Ovary (tissue), 3 donors: ENCODE results near the gene ATXN1.

Experiments
- EP300 ChIP-seq: sonication (generic); formaldehyde crosslinking; IDR thresholded peaks from one replicate; pipeline ENCODE4 v1.6.1; 2017; ENCODE audit warnings: antibody characterized with exemption
- POLR2A ChIP-seq: fragments of 450-650 bp; IDR thresholded peaks from one replicate; pipeline ENCODE4 v1.6.1; 2017; ENCODE audit warnings: antibody characterized with exemption, mild to moderate bottlenecking, moderate library complexity
- TF ChIP-seq, protein P1 (sequence below), 3 donors: fragments of 450-650 bp in 2 of 3; fragments of 200-600 bp in 1 of 3; IDR thresholded peaks; one replicate each; pipeline versions ENCODE4 v1.5.1 to v1.8.0; 2016 to 2022; ENCODE audit warnings: antibody characterized with exemption in 3 of 3, mild to moderate bottlenecking in 1 of 3
- donor health status: DM: no; HTN: no; CAD: no.

DNA sequence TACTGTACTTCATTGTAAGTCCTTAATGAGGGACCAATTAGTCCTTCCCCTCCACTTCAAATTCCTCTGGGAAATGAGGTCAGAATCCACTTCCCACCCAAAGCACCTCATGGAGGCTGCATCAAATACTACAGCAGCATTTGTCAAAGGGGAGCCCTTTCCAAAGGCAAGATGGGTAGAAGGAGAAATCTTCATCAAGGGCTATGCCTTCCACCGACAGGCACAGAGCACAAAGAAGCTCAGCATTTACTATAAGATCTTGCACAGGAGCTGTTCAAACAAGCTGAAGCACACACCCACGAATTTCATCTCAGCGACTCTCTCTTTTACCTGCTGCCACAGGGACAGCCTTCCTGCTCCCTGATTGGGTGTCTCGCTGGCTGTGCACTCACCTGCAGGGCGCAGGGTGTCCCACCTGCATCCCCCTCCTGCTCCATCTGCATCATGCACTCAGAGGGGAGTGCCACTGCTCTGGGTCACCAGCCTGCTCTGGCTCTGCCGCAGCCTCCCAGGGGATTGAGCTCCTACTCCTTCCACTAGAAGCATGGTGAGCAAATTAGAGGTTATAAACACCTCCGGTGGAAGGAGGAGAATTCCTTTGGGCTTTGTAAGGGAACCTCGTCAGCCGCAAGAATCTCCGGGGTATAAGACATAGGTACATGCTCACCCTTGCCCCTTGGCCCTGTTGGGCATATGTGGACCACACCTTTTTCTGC is 164.5 kb downstream of the ATXN1 start:
- no peak for TF ChIP-seq EP300
- TF ChIP-seq POLR2A, result no peak
- TF ChIP-seq, protein P1, sequence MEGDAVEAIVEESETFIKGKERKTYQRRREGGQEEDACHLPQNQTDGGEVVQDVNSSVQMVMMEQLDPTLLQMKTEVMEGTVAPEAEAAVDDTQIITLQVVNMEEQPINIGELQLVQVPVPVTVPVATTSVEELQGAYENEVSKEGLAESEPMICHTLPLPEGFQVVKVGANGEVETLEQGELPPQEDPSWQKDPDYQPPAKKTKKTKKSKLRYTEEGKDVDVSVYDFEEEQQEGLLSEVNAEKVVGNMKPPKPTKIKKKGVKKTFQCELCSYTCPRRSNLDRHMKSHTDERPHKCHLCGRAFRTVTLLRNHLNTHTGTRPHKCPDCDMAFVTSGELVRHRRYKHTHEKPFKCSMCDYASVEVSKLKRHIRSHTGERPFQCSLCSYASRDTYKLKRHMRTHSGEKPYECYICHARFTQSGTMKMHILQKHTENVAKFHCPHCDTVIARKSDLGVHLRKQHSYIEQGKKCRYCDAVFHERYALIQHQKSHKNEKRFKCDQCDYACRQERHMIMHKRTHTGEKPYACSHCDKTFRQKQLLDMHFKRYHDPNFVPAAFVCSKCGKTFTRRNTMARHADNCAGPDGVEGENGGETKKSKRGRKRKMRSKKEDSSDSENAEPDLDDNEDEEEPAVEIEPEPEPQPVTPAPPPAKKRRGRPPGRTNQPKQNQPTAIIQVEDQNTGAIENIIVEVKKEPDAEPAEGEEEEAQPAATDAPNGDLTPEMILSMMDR (IDR thresholded peaks at IDR 0.05), result no peak
